GM19372 (cell line): ENCODE measurements around the gene CCDC146.
"Not testable (repeated sequence)": the region's sequence is repeated elsewhere in the genome, so short reads cannot be mapped to it uniquely, and the experiment has no call there.

Source experiments
- ATAC-seq: cut with Tn5 transposase; IDR thresholded peaks from one replicate; pipeline ENCODE4 v1.9.1; 2021; ENCODE audit warnings: mild to moderate bottlenecking, low read depth, moderate library complexity; ENCODE audit not compliant: unreplicated experiment

CCDC146 gene

DNA sequence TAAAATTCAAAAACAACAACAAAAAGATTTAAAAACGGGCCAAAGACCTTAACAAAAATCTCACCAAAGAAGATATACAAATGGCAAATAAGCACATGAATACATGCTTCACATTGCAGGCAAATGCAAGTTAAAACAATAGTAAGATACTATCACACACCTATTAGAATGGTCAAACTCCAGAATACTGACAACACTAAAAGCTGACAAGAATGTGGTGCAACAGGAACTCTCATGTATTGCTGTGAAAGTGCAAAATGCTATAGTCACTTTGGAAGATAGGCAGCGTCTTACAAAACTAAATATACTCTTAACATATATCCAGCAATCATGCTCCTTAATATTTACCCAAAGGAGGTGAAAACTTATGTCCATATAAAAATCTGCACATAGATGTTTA, 16.3 kb downstream of the CCDC146 start:
- not testable (repeated sequence) for ATAC-seq

DNA sequence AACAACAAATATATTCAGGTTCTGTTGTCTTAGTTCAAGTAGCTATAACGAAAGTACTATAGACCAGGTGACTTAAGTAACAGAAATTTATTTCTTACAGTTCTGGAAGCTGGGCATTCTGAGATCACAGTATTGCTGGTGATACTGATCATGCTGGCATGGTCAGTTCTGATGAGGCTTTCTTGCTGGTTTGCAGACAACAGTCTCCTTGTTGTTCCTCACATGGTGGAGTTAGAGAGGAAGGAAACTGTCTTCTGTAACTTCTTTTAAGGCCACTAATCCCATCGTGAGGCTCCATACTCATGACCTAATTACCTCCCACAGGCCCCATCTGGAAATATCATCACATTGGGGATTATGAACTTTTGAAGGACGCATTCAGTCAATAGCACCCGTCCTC, 17.9 kb downstream of the CCDC146 start:
- ATAC-seq: not testable (repeated sequence)

DNA sequence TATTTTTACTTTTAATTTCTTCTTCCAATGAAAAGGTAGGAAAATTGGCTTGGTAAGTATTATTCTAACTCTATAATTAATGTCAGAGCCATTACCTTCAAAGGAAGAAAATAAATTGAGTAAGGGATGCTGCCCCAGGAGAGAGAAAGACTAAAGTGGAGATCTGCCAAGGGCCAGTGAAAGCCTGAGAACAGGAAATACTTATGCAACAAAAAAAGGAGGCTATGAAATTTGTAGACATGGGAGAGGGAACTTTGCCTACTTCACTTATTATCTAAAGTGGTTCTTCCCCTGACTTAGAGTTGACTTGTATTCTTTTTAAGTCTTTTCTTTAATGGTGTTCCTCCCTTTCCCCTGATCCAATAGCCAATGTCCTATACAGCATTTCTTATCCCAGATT, 29.8 kb downstream of the CCDC146 start:
- not testable (repeated sequence) for ATAC-seq

DNA sequence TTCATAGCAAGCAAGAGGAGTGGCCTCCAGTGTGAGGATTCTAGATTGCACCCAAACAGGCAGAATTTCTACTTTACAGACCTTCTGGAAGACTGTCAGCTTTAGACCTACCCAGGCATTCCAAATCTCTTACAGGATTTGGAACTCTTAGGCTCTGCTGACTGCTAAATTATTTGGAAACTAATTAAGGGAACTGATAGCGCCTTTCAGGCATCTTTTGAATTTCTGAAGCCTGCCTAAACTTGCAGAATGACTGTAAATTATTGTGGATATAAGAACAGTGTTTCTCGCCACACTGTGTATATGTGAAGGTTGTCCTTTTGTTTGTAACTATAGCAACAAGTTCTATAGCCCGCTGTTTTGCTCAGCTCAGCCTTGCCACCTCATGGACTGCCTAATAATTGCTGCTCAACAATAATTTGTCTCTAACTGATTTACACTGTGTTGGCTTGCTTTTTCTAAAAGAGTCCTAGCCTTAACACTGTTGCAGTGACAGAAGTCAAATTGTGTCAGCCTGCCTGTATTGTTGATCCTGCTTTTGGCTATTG, 32.6 kb downstream of the CCDC146 start:
- ATAC-seq: peak; percentile 45

DNA sequence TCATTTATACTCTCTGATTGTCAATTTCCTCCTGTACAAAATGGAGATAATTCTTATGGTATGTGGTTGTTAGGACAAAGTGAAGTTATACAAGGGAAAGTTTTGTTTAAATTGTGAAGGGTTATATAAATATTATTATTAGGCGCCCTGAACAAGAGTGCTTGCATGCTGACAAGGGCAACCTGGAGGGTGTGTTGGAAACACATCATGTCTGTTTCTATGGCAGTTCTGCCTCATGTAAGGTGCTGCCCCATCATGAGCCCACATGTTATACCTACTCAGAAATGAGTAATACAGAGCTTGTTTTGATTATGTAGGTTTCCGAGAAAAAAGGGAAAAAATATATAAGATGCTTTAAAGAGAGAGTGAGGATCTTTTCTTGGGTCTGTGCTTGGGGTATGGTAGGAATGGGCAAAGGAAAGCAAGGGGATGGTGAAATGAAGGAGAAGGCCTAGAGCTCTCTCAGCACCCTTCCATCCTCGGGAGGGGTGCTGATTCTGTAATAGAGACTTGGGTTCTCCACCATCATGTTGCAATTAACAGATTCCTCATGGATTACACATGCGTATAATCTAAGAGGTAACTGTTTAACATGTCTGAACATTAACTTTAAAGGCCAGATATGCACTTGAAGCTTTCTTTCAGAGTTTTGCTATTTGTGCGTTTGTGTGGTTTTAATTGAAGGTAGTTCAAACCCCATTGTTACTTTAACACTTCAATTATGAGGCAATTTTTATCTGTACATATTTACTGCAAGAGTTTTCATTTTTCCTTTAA, 33.4 kb downstream of the CCDC146 start:
- ATAC-seq: not testable (repeated sequence)

DNA sequence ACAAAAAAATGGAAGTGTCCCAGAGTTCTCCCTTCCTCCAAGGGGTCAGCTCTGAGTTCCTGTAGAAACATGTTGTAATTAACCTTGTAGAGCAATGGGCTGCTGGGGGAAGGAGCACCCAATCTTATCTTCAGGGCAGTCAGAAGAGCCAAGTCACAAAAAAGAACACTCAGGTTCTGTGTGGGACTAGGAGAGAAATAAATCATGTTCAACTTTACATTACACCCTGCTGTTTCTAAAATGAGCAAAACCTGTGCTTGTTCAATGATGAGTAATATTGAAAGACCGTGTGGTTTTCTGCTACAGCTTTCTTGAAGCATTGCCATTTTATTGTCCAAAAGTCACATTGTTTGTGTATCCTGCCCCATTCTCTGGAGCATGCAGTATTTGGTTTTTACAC, 34.6 kb downstream of the CCDC146 start:
- peak; percentile 76 for ATAC-seq

DNA sequence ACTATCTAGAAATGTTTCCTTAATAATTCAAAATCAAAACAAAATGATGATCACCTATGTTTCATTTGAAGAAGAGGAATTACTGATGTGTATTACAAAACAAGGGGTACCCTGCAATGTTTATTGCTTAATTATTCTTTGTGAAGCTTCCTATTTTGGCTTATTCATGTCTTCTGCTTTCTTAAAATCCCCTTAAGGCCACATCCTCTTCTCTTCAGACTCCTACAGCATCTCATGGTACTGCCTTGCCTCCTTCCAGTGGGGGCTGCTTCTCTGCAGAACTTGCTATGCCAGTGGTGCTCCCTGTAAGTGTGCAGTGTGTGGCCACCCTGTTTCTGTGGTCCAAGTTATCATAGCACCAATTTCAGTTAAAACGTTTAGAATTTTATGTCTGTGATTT, 35.0 kb downstream of the CCDC146 start:
- peak; percentile 50 for ATAC-seq

DNA sequence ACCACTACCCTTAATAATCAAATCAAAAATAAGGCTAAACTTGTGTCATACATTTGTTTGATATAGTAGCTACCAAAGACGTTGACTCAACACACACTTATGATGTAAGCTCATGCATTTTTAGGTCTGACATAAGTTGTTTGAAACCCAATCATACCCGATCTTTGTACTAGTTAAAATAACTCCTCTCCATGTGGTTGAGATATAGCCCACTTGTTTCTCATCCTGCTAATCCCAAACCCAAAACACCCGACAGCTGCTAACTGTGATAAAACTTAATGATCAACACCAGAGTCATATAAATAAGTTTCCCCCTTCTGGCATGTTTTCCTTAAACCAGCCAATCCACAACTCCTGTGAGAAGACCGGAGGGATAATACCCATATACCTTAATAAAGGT, 48.7 kb downstream of the CCDC146 start:
- ATAC-seq: not testable (repeated sequence)

DNA sequence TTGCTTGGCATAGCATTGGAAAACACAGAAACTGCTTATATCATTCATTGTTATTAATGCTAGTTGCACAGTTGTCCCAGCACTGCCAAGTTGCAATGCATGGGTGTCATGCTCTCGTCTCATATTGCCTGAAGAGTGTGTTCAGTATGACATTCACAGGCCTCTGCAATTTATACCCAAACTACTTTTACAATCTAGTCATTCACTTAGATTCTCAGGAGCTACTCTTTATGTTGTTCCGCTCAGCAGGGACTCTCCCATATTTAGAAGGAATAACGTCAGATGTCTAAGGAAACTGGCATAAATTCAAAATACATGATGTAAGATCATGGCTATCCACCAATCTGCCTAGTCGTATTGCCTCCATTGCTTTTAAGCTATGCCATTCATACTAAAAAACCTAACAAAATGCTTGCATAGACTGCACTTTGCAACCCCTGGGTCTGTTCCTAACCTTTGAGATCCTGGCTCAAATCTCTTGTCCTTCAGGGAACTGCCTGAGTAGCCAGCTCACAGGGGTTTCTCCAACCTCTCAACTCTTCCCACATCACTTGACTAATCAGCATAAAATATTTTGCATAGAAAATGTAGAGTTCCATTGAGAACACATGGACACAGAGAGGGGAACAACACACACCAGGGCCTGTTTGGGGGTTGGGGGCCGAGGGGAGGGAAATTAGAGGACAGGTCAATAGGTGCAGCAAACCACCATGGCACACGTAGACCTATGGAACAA, 50.2 kb downstream of the CCDC146 start:
- ATAC-seq: not testable (repeated sequence)

DNA sequence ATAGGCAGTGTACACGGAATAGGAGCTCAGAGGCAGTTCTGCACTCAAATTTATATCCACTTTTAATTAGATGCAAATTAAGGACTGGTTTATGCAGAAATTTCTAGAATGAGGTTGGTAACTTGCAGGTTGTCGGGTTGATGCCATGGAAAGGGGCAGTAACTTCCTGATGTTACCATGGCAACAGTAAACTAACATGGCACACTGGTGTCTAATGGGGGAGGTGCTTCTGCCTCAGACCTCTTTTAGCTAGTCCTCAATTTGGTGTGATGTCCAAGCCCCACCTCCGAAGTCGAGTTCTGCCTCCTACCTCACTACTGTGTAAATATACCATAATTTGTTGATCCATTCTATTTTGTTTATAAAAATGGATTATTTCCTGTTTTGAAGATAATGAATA, 52.0 kb downstream of the CCDC146 start:
- ATAC-seq: not testable (repeated sequence)

DNA sequence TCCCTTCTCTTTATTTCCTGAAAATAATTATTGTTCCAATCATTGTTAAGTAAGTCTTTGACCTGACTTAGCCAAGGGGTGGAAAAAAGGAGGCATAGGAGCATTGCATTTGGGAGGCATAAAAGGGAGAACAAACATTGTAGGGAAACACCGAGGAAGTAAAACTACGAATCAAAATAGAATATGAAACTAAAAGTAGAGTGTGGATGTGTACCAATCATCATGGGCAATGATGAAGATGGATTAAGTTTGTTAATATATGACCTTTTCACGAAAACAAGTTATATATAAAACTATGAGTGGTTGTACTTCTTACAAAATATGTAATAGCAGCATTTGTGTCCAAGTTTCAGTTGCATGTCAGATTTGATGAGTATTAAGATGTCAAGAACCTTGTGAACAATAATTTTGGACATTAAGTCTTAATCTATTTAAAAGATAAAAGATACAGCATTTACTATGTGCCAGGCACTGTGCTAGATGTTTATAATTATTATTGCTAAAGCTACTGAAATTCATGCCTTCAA, 52.9 kb downstream of the CCDC146 start:
- ATAC-seq: peak; percentile 72

DNA sequence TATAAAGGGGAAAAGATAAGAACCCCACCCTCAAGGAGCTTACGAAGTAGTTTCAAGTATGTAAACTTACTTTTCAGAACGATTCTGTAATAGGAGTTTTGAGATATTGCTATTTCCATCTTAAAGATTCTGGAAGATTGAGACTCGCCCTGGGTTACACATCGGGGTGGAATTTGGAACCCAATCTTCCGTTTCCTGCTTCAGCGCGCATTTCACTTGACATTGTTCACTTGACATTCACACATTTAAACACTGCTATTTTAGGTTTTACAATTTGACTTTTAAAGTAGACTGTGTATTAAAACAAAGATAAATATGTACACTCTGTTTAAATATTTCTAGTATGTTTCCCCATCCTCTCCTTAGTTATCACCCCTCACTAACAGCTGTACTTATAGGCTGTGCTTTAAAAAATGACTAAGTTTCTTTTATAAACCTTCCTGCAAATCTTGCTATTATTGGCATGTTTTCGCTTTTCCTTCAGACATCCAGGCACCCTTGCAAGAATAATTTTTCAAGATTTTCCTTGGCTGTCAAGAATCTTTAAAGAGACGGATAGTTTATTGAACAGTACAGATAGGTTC, 55.0 kb downstream of the CCDC146 start:
- ATAC-seq: not testable (repeated sequence)

DNA sequence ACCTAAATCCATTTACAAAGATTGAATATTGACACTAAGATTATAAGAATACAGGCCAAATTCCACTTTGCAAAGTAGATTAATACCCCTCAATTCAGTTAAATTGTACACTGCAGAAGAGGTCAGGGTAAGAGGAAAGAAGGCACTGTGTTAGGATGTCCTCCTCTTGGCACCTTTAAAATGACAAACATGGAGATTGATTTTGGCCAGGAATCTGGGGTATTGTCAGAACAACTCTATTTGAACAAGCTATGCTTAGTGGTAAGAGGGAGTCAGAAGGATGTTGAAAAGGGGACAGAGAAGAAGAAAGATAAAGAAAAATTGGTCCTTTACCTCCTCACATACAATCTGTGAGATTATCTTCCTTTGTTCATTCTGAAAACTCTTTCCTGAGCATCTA, 55.6 kb downstream of the CCDC146 start:
- not testable (repeated sequence) for ATAC-seq

DNA sequence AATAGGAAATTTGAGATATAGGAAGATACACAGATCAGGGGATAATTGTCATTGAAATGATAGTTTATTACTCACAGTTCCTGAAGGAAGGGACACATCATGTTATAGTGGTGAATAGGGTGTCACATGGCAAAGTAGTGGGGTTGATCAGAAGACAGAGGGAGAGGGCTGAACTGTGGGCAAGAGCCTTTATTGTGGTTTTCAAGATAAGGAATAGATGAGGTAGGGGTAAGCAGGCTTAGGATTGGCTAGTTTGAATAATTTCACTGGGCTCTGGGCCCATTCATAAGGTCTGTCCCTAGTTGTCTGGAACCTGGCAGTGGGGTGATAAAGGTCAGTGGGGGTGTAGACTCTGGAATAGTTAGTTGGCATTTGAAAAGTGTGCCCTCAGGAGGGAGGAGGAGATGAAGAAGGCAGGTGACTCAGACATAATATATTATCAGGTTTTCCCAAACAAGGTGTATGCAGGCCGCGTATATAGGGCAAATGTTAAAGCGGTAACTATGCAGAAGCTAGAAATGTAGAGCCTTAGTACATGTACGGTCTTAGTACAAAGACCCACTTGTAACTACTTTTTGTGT, 58.7 kb downstream of the CCDC146 start:
- no peak for ATAC-seq

DNA sequence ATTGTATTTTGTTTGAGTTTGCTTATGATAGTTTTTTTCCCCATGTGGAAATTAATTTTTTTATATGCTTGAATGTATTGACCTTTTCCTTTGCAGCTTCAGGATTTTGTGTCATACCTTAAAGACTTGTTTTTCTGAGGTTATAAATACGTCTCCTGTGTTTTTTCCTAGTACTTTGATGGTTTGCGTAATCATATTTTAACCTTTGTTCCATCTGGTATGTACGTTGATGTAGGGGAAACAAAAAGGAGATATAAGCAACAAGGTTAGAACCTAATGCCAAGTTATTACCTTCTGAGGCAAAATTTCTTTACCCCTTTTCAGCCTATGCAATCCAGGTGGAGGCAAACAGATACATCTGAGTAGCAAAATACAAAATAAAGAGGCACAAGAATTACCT, 59.3 kb downstream of the CCDC146 start:
- ATAC-seq: no peak

DNA sequence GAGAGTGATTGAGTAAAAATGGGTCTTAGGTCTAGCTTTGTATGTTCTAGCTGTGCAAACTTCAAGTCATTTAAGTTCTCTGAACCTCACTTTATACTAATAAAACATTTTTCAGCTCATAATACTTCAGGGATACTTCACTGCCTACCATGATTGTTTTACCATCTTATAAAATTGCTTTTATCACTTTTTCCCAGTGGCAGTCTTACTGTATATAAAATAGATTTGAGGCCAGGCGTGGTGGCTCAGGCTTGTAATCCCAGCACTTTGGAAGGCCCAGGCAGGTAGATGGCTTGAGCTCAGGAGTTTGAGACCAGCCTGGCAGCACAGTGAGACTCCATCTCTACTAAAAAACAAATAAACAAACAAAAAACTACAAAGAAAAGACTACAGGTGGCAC, 59.8 kb downstream of the CCDC146 start:
- no peak for ATAC-seq

DNA sequence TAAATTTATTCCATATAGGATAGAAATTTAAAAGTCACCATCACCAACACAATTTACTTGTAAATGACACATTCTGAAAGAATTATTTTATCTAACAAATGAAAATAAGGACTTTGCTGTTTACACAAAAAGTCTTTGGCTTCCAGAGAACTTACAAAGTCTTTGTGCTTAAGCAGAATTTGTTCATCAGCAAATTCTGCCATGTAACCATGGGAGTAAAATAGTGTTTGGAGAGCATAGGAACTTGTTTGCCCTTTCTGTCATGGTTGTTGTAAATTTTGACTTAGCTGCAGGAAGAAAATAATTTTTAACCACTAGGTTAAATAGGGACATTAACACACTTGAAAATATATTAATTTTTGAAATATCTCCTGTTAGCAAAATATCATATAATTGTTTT, 62.0 kb downstream of the CCDC146 start:
- ATAC-seq: no peak

DNA sequence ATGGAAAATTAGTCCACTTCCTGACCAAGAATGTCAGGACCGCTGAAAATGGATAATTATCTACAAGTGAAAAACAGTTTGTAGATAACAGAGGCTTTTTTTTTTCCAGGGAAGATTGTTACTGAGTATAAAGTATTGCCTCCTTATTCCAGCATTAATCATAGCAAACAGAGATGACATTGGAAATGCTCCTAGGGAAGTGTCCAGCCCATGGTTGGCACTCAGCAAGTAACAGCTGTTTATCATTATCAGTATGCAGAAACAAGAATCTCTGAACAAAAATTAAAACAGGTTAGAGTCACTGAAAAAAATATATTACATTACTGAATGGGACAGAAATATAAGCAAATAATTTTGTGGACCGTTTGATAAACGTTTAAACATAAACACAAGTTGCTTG, 62.6 kb downstream of the CCDC146 start:
- ATAC-seq: no peak

DNA sequence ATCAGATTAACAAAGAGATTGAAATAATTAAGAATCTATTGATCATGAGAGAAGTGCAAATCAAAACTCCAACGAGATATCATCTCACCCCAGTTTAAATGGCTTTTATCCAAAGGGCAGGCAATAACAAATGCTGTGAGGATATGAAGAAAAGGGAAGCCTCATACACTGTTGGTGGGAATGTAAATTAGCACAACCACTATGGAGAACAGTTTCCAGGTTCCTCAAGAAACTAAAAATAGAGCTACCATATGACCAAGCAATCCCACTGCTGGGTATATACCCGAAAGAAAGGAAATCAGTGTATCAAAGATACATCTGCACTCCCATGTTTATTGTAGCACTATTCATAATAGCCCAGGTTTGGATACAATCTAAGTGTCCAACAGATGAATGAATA, 63.5 kb downstream of the CCDC146 start:
- no peak for ATAC-seq

DNA sequence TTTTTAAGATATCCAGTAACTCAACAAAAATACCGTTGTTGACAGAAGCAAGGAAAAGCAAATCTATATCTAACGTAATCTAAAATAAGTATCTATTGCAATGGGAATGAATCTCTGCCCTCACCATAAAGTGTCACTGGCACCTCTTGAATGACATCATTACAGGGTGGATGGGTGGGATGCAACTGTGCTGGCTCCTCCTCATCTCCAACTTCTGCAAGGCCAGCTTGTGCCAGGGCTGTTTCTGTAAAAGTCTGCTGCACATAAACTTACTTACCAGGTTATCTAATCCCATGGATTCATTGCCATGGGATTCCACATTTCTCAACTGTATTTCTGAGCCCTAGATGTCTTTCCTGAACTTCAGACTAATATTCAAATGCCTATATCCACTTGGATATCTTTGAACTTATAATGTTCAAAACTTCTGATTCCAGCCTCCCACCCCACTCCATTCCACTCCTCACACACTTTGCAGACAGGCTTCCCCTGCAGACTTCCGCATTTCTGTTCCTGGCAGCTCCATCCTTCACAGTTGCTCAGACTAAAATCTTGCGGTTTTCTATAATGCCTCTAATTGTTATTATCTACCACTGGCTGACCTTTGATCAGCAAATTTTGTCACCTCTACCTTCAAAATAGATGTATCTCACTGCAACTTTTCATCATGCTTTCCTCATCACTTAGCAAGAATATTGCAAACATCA, 66.5 kb downstream of the CCDC146 start:
- ATAC-seq: no peak
